GM12878 (cell line): ENCODE measurements around the gene MOG. TPM values are rescaled to one million over a fixed set of nuclear protein-coding genes. Genes with fewer than 3 reads are reported as not detected.

Experiments
- ATAC-seq: fragments of 200-7000 bp; cut with Tn5 transposase; 3 replicates; pipeline ENCODE4 v1.9.1; 2020; ENCODE audit warnings: mild to moderate bottlenecking, moderate library complexity
- BruUV-seq: library from RNA; stranded (reverse); fragments of 400-500 nt; replicated peaks from 2 replicates; lab custom pipeline; 2021; lab: Mats Ljungman, UMichigan
- CTCF ChIA-PET: fragments of 300-600 bp; sonication (Branson Sonifier 250); formaldehyde crosslinking; extraction: SDS; loops from one replicate; lab custom pipeline; 2021; ENCODE audit warnings: inconsistent platforms; lab: Yijun Ruan, JAX
- POLR2A ChIA-PET: fragments of 350-600 bp; formaldehyde crosslinking; extraction: SDS; loops from one replicate; lab custom pipeline; 2021; ENCODE audit warnings: inconsistent platforms; lab: Charles Lee
- RAD21 ChIA-PET: fragments of 300-600 bp; sonication (Branson Sonifier 250); formaldehyde crosslinking; loops from one replicate; lab custom pipeline; 2023; ENCODE audit warnings: antibody characterized with exemption; ENCODE audit not compliant: unreplicated experiment; lab: Charles Lee
- SMC1A ChIA-PET: fragments of 300-600 bp; sonication (Branson Sonifier 250); formaldehyde crosslinking; loops from one replicate; lab custom pipeline; 2023; ENCODE audit not compliant: unreplicated experiment, uncharacterized antibody; lab: Charles Lee
- DNase-seq: peaks from one replicate; pipeline ENCODE4 v3.0.0-alpha.2; 2011; ENCODE audit warnings: low read depth, low spot score
- FAIRE-seq: peaks from 3 replicates; lab custom pipeline; 2011; peaks lifted over from hg19 to GRCh38; lab: Jason Lieb, UNC
- H2AFZ ChIP-seq: 2 replicates; pipeline ENCODE4 v1.6.0; 2011; ENCODE audit warnings: low read depth, low read length, control low read depth; ENCODE audit not compliant: control insufficient read depth
- H3K27ac ChIP-seq: 2 replicates; pipeline ENCODE4 v1.5.1; 2011; ENCODE audit warnings: control low read depth; ENCODE audit not compliant: control insufficient read depth, insufficient read depth
- H3K27me3 ChIP-seq, 2 experiments: replicated peaks in 1 of 2; 2 replicates each; pipeline versions ENCODE4 v1.6.0 to v1.6.1; 2011; ENCODE audit warnings: low read length in 1 of 2; ENCODE audit not compliant: control insufficient read depth in 2 of 2, insufficient read depth in 2 of 2
- H3K36me3 ChIP-seq, 2 experiments: 2 replicates each; pipeline ENCODE4 v1.5.1; 2011; ENCODE audit warnings: low read length in 1 of 2; ENCODE audit not compliant: control insufficient read depth in 2 of 2, insufficient read depth in 2 of 2
- H3K4me1 ChIP-seq: 2 replicates; pipeline ENCODE4 v1.6.1; 2011; ENCODE audit warnings: mild to moderate bottlenecking, low read length, moderate library complexity, mixed read lengths; ENCODE audit not compliant: control insufficient read depth, insufficient read depth
- H3K4me2 ChIP-seq: 2 replicates; pipeline ENCODE4 v1.6.0; 2011; ENCODE audit warnings: control low read depth; ENCODE audit not compliant: control insufficient read depth, insufficient read depth
- H3K4me3 ChIP-seq: fragments of 200-600 bp; sonication (generic); 2 replicates; pipeline ENCODE4 v1.5.1; 2016
- H3K79me2 ChIP-seq: 2 replicates; pipeline ENCODE4 v1.6.0; 2011; ENCODE audit warnings: low read length; ENCODE audit not compliant: control insufficient read depth, insufficient read depth
- H3K9ac ChIP-seq: 2 replicates; pipeline ENCODE4 v1.8.0; 2011; ENCODE audit warnings: low read length, control low read depth, mixed read lengths; ENCODE audit not compliant: control insufficient read depth, insufficient read depth
- H3K9me3 ChIP-seq: replicated peaks from 3 replicates; pipeline ENCODE4 v1.5.1; 2011; ENCODE audit warnings: mild to moderate bottlenecking, low read length; ENCODE audit not compliant: control insufficient read depth, insufficient read depth
- H4K20me1 ChIP-seq: 2 replicates; pipeline ENCODE4 v1.6.0; 2011; ENCODE audit not compliant: control insufficient read depth, insufficient read depth
- ASH2L ChIP-seq: fragments of 300-600, 200-600 bp; sonication (generic); IDR thresholded peaks from 2 replicates; pipeline ENCODE4 v1.6.1; 2017; ENCODE audit warnings: low read depth, mild to moderate bottlenecking, borderline replicate concordance
- ATF2 ChIP-seq: IDR thresholded peaks from 2 replicates; pipeline ENCODE4 v1.6.1; 2012; ENCODE audit warnings: low read length, inconsistent platforms
- BRCA1 ChIP-seq: IDR thresholded peaks from 2 replicates; pipeline ENCODE4 v1.6.1; 2011; ENCODE audit warnings: low read depth, low read length, improper control_type of control experiment
- IRF5 ChIP-seq: fragments of 450-650 bp; IDR thresholded peaks from 2 replicates; pipeline ENCODE4 v1.6.1; 2017; ENCODE audit warnings: borderline replicate concordance
- KAT2A ChIP-seq: conservative IDR thresholded peaks from 2 replicates; pipeline ENCODE4 v1.6.1; 2011; ENCODE audit warnings: low read depth, low read length; ENCODE audit not compliant: control insufficient read depth
- LARP7 ChIP-seq: fragments of 450-650 bp; IDR thresholded peaks from 2 replicates; pipeline ENCODE4 v1.6.1; 2017; ENCODE audit warnings: mild to moderate bottlenecking
- MLLT1 ChIP-seq: fragments of 450-650 bp; IDR thresholded peaks from 2 replicates; pipeline ENCODE4 v1.6.1; 2016; ENCODE audit warnings: mild to moderate bottlenecking
- NR2C1 ChIP-seq: fragments of 450-650 bp; IDR thresholded peaks from 2 replicates; pipeline ENCODE4 v1.6.1; 2017; ENCODE audit warnings: antibody characterized with exemption, mild to moderate bottlenecking, moderate library complexity
- RAD51 ChIP-seq: fragments of 450-650 bp; IDR thresholded peaks from 2 replicates; pipeline ENCODE4 v1.6.1; 2016; ENCODE audit warnings: moderate library complexity, mild to moderate bottlenecking, inconsistent platforms
- RELA ChIP-seq: fragments of 450-650 bp; IDR thresholded peaks from 2 replicates; pipeline ENCODE4 v1.8.0; 2014; ENCODE audit warnings: borderline replicate concordance; ENCODE audit not compliant: partially characterized antibody
- STAT1 ChIP-seq: fragments of 450-650 bp; conservative IDR thresholded peaks from 2 replicates; pipeline ENCODE4 v1.6.1; 2014; ENCODE audit warnings: antibody characterized with exemption, mild to moderate bottlenecking
- WGBS: methylation state at CpG from one replicate; pipeline ENCODE4 v1.1.6; 2016; ENCODE audit warnings: low lambda C conversion rate; ENCODE audit not compliant: insufficient replicate concordance, insufficient coverage; ENCODE audit errors: missing lambda C conversion rate; 5-methylcytosine and 5-hydroxymethylcytosine counted together
- in situ Hi-C: fragments of 300-500 bp; cut with MboI; formaldehyde crosslinking; loops from 9 replicates; pipeline ENCODE4 v1.14.3; 2018; ENCODE audit warnings: mixed read lengths
- intact Hi-C: fragments of 100-400 bp; cut with micrococcal nuclease; formaldehyde crosslinking; loops from one replicate; pipeline ENCODE4 v1.14.2; 2022; ENCODE audit not compliant: unreplicated experiment
- polyA plus RNA-seq, 11 experiments: library from polyadenylated mRNA; depleted of rRNA in 4 of 11; unstranded in 6 of 11; stranded (reverse) in 5 of 11; fragments of >200 nt; fragmentation: Nextera tagmentation in 4 of 11; fragmentation: Illumina TruSeq in 1 of 11; extraction: Ambion mirVana in 4 of 11; extraction: Trizol in 1 of 11; gene quantifications; 1 replicate in 1 of 11; 2 replicates in 10 of 11; pipeline versions ENCODE4 v1.2.1 to v1.2.3, GENCODE V29; 2011 to 2016; ENCODE audit warnings: inconsistent platforms in 2 of 11, missing spikeins in 2 of 11, low read depth in 1 of 11
- total RNA-seq, 4 experiments: library from RNA; depleted of rRNA in 3 of 4; stranded (reverse); fragments of >200 nt in 3 of 4; fragmentation: Illumina TruSeq in 1 of 4; extraction: Trizol in 1 of 4; gene quantifications; 2 replicates each; pipeline versions ENCODE4 v1.2.1 to v1.2.3, GENCODE V29; 2013 to 2021

The MOG gene
- total and polyA plus RNA-seq, 10 of the 15 experiments (the other 5 are each of a cell fraction or from before 2014, with no cell fraction given): not detected

- no peaks in the 10 kb centered on the region for H3K27me3 ChIP-seq
- CTCF ChIA-PET: interaction anchor here (0.6 to 1.7 kb wide), 2 partner anchors 26 to 40 kb away, joined by 3 to 9 read pairs; no protein-coding TSS in a partner anchor
- H3K4me2 ChIP-seq: no peak overlapping the region
- RAD21 ChIA-PET: interaction anchor here (1.1 kb wide), 1 partner anchor 13 kb away, joined by 3 read pairs; no protein-coding TSS in a partner anchor
- H3K4me1 ChIP-seq: peaks cover 6% of the 10 kb centered on the region; the same call in 1 of the 2 replicates
- ATAC-seq (no peak), FAIRE-seq (no peak), DNase-seq (no peak)
- no peak overlapping the region for H3K9ac ChIP-seq
- H2AFZ ChIP-seq: no peak overlapping the region
- TF ChIP-seq IRF5 (no peak), RAD51 (no peak), ATF2 (no peak), KAT2A (no peak), BRCA1 (no peak), LARP7 (no peak), RELA (no peak), NR2C1 (no peak), ASH2L (no peak), MLLT1 (no peak), STAT1 (no peak)
- in situ Hi-C loops (no loop called here), intact Hi-C loops (no loop called here)
- no peaks in the 10 kb centered on the region for H3K9me3 ChIP-seq
- no TSS peak for BruUV-seq
- no peaks in the 10 kb centered on the region for H3K79me2 ChIP-seq
- WGBS: 39% methylated on average over 3 of the region's 3 CpGs
- H3K4me3 ChIP-seq: no peak overlapping the region
- no peaks in the 10 kb centered on the region for H4K20me1 ChIP-seq
- H3K36me3 ChIP-seq: no peaks in the 10 kb centered on the region
- POLR2A ChIA-PET: no interaction called here
- no peak overlapping the region for H3K27ac ChIP-seq
- SMC1A ChIA-PET: interaction anchor here (1.0 kb wide), 1 partner anchor 30 kb away, joined by 5 read pairs; no protein-coding TSS in a partner anchor
Observed at GRCh38 chr6:29624520-29624961, 32.4 kb upstream of the MOG start.
